ENCODE results near the gene LILRA5. TPM values are rescaled to one million over a fixed set of nuclear protein-coding genes. Genes with fewer than 3 reads are reported as not detected.

The LILRA5 gene
- polyA plus RNA-seq, 1 donor from 2014 or later = not detected

DNA sequence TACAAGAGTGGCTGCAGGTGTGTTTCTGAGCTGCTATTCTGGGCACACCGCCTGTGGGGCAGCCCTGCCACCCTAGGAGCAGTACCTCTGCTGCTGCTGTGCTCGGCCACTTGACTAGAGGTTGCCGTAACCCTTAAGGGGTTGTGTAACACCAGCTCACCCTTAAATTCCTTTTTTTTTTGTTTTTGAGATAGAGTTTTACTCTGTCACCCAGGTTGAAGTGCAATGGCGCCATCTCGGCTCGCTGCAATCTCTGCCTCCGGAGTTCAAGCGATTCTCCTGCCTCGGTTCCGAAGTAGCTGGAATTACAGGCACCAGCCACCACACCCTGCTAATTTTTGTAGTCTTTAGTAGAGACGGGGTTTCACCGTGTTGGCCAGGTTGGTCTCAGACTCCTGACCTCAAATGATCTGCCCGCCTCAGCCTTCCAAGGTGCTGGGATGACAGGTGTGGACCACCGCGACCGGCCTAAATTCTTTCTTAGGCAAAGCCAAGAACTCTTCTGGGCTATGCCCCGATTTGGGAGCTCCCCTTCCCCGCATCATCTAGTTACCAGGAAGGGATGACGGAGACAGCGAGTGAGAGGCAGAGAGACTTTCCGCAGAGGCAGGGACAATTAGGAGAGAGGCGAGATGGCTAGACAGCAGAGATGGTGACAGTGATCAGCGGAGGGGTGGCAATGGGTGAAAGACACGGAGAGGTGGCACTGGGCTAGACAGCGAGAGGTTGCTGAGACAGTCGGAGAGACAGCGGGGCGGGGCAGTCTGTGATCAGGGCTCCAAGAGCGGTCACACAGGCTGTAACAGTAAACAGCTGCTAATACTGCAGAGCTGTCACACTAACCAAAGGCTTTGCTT lies 4.4 kb upstream of the LILRA5 start:
- Histone ChIP-seq H3K9me2 (ENCODE audit: insufficient read depth, low read length) (no peaks in the 10 kb centered on the region), H2AFZ (ENCODE audit: low read depth, low read length) (no peak overlapping the region), H3K4me2 (ENCODE audit: low read length) (no peak overlapping the region), H4K20me1 (ENCODE audit: insufficient read depth) (no peaks in the 10 kb centered on the region), H3K9me3 (ENCODE audit: low read length) (no peaks in the 10 kb centered on the region), H3K27ac (ENCODE audit: low read length) (no peak overlapping the region), H3K9ac (ENCODE audit: low read length) (no peak overlapping the region), H3K4me3 (ENCODE audit: low read length) (no peak overlapping the region), H3K36me3 (ENCODE audit: insufficient read depth, low read length) (no peaks in the 10 kb centered on the region), H3K79me2 (replicated peaks; ENCODE audit: insufficient read depth, low read length) (no peaks in the 10 kb centered on the region), H3F3A (ENCODE audit: insufficient read depth, low read length, poor library complexity, severe bottlenecking) (no peaks in the 10 kb centered on the region), H3K27me3 (ENCODE audit: insufficient read depth, low read depth, low read length) (no peaks in the 10 kb centered on the region)
- TF ChIP-seq TAF1 (IDR thresholded peaks at IDR 0.05; ENCODE audit: low read depth) (no peak), EZH2 (IDR thresholded peaks at IDR 0.05; ENCODE audit: borderline replicate concordance, insufficient read depth, low read length, poor library complexity, severe bottlenecking) (no peak), RAD21 (conservative IDR thresholded peaks at IDR 0.05) (no peak), POLR2AphosphoS5 (IDR thresholded peaks at IDR 0.05) (no peak)

GRCh38 chr19:54316746-54317107 lies 3.8 kb upstream of the LILRA5 start:
- Histone ChIP-seq H3K36me3 (ENCODE audit: insufficient read depth, low read length) (no peaks in the 10 kb centered on the region), H4K20me1 (ENCODE audit: insufficient read depth) (no peaks in the 10 kb centered on the region), H3F3A (ENCODE audit: insufficient read depth, low read length, poor library complexity, severe bottlenecking) (no peaks in the 10 kb centered on the region), H3K9ac (ENCODE audit: low read length) (no peak overlapping the region), H3K27me3 (ENCODE audit: insufficient read depth, low read depth, low read length) (no peaks in the 10 kb centered on the region), H3K4me3 (ENCODE audit: low read length) (no peak overlapping the region), H3K9me3 (ENCODE audit: low read length) (no peaks in the 10 kb centered on the region), H3K79me2 (replicated peaks; ENCODE audit: insufficient read depth, low read length) (no peaks in the 10 kb centered on the region), H2AFZ (ENCODE audit: low read depth, low read length) (no peak overlapping the region), H3K9me2 (ENCODE audit: insufficient read depth, low read length) (no peaks in the 10 kb centered on the region), H3K27ac (ENCODE audit: low read length) (no peak overlapping the region), H3K4me2 (ENCODE audit: low read length) (no peak overlapping the region)
- TF ChIP-seq, protein P1, sequence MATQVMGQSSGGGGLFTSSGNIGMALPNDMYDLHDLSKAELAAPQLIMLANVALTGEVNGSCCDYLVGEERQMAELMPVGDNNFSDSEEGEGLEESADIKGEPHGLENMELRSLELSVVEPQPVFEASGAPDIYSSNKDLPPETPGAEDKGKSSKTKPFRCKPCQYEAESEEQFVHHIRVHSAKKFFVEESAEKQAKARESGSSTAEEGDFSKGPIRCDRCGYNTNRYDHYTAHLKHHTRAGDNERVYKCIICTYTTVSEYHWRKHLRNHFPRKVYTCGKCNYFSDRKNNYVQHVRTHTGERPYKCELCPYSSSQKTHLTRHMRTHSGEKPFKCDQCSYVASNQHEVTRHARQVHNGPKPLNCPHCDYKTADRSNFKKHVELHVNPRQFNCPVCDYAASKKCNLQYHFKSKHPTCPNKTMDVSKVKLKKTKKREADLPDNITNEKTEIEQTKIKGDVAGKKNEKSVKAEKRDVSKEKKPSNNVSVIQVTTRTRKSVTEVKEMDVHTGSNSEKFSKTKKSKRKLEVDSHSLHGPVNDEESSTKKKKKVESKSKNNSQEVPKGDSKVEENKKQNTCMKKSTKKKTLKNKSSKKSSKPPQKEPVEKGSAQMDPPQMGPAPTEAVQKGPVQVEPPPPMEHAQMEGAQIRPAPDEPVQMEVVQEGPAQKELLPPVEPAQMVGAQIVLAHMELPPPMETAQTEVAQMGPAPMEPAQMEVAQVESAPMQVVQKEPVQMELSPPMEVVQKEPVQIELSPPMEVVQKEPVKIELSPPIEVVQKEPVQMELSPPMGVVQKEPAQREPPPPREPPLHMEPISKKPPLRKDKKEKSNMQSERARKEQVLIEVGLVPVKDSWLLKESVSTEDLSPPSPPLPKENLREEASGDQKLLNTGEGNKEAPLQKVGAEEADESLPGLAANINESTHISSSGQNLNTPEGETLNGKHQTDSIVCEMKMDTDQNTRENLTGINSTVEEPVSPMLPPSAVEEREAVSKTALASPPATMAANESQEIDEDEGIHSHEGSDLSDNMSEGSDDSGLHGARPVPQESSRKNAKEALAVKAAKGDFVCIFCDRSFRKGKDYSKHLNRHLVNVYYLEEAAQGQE (IDR thresholded peaks at IDR 0.05; ENCODE audit: borderline replicate concordance) = no peak
- TF ChIP-seq TAF1 (IDR thresholded peaks at IDR 0.05; ENCODE audit: low read depth) = no peak
- TF ChIP-seq POLR2AphosphoS5 (IDR thresholded peaks at IDR 0.05) = no peak
- no peak for TF ChIP-seq EP300 (conservative IDR thresholded peaks at IDR 0.05; ENCODE audit: poor library complexity, severe bottlenecking)
- TF ChIP-seq MXI1 (conservative IDR thresholded peaks at IDR 0.05; ENCODE audit: poor library complexity, severe bottlenecking) = no peak
- no peak for TF ChIP-seq RAD21 (conservative IDR thresholded peaks at IDR 0.05)
- no peak for TF ChIP-seq SMC3 (conservative IDR thresholded peaks at IDR 0.05; ENCODE audit: poor library complexity)
- TF ChIP-seq EZH2 (IDR thresholded peaks at IDR 0.05; ENCODE audit: borderline replicate concordance, insufficient read depth, low read length, poor library complexity, severe bottlenecking) = no peak
- TF ChIP-seq, protein P2, sequence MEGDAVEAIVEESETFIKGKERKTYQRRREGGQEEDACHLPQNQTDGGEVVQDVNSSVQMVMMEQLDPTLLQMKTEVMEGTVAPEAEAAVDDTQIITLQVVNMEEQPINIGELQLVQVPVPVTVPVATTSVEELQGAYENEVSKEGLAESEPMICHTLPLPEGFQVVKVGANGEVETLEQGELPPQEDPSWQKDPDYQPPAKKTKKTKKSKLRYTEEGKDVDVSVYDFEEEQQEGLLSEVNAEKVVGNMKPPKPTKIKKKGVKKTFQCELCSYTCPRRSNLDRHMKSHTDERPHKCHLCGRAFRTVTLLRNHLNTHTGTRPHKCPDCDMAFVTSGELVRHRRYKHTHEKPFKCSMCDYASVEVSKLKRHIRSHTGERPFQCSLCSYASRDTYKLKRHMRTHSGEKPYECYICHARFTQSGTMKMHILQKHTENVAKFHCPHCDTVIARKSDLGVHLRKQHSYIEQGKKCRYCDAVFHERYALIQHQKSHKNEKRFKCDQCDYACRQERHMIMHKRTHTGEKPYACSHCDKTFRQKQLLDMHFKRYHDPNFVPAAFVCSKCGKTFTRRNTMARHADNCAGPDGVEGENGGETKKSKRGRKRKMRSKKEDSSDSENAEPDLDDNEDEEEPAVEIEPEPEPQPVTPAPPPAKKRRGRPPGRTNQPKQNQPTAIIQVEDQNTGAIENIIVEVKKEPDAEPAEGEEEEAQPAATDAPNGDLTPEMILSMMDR (IDR thresholded peaks at IDR 0.05; ENCODE audit: poor library complexity, severe bottlenecking) = no peak
